ENCODE results near the gene GZMM.
A peak's percentile ranks its signal among the peaks of the same experiment; 100 is the strongest.

GZMM gene

DNA sequence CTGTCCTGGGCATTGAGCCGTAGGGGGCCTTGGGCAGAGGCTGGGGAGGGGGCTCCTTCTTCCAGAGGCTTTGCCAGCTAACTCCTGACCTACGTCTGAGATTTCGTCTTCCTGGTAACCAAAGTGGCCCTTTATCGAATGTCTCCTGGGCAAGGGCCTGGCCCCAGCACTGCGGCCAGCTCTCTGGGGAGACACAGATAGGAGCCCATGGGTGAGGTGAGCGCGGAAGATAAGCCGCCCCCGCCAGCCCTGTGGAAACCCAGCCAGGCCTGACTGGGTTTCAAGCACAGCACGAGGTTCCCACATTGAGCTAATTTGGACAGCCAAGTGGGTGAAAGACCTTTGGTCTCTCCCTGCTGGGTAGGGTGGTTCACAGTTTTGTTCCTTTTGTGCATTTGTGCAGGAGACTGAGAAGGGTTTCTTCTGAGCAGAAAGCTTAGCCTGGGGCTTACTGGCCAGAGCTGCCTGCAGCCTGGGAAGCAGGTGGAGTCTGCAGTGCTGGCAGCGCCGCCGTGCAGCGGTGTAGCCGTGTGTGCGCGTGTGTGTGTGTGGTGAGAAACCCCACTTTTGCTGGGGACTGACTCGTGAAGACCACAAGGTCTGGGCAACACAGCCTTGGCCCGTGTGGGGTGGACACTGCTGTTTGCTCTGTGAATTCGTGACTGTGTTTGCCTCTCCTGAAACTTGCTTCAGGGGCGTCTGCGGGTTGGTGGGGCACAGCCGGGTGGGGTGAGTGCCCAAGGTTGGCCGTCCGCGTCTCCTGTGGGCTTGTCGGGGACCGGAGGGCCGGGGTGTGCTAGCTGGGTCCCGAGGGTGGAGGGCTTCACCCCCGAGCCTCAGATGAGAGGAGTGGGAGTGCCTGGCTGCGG lies 31.0 kb downstream of the GZMM start:
- H3K4me1 ChIP-seq (ENCODE audit: control insufficient read depth in 1 of 2, insufficient read depth in 2 of 2, low read length in 2 of 2): peaks cover 10 to 33% of the 10 kb centered on the region in 2 donors

DNA sequence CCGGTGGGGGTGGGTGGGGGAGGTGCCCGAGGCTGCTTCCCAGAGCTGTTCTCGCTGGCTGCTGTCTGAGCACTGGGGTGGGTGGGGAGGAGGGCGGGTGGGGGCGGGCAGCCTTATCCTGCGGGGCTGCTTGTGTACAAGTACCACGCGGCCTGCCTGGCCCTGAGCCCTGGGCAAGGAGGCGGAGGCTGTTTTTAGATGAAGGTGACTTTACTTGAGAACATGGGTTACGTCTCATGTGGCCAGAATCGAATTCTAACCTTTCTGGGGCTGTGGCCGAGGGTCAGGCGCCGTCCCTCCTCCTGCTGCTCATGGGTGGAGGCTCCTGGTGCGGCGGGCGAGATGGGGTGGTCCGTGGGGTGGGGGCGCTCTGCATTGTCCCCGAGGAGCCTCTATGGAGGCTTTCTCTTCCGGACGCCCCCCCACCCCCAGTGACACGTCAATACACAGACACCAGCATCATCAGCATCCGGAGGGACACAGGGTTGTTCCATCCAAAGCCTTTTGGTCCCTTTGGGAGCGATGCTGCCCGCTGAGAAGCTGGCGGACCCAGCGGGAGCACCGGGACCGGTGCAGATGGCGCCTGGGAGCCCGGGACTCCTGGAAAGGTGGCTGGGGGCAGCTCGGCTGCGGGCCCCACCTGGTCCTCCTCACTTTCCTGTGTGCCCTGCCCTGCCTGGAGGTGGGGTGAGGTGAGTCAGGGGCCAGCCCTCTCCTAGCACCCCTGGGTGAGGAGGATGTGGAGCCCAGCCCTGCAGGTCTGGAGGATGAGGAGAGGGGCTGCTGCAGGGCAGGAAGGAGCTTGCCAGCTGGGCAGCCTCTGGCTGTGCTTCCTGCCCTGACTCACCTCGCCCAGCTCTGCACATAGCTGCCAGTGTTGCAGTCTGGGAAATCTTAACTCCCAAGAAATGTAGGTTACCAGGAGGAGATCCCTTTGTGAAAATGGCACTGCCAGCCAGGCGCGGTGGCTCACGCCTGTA lies 32.0 kb downstream of the GZMM start:
- Histone ChIP-seq H3K27ac (ENCODE audit: low read length) (no peak overlapping the region), H3K36me3 (ENCODE audit: control insufficient read depth in 1 of 2, insufficient read depth in 2 of 2, low read length in 2 of 2) (peaks cover 0 to 20% of the 10 kb centered on the region in 2 donors), H3K4me3 (ENCODE audit: low read depth in 1 of 2, low read length in 2 of 2) (peak overlapping the region in 1 of 2 donors; percentile 44), H3K9me3 (ENCODE audit: control insufficient read depth in 1 of 2, low read length in 2 of 2) (no peaks in the 10 kb centered on the region), H3K4me1 (ENCODE audit: control insufficient read depth in 1 of 2, insufficient read depth in 2 of 2, low read length in 2 of 2) (peaks cover 10 to 33% of the 10 kb centered on the region in 2 donors), H3K27me3 (ENCODE audit: low read depth, low read length) (no peaks in the 10 kb centered on the region)

More for the DNA sequence above, 31.0 kb downstream of the GZMM start:
- Histone ChIP-seq H3K4me3 (ENCODE audit: low read depth in 1 of 2, low read length in 2 of 2) (peak overlapping the region; percentile 42 to 44), H3K36me3 (ENCODE audit: control insufficient read depth in 1 of 2, insufficient read depth in 2 of 2, low read length in 2 of 2) (peaks cover 0 to 13% of the 10 kb centered on the region in 2 donors), H3K9me3 (ENCODE audit: control insufficient read depth in 1 of 2, low read length in 2 of 2) (no peaks in the 10 kb centered on the region), H3K27ac (ENCODE audit: low read length) (no peak overlapping the region), H3K27me3 (ENCODE audit: low read depth, low read length) (no peaks in the 10 kb centered on the region)

DNA sequence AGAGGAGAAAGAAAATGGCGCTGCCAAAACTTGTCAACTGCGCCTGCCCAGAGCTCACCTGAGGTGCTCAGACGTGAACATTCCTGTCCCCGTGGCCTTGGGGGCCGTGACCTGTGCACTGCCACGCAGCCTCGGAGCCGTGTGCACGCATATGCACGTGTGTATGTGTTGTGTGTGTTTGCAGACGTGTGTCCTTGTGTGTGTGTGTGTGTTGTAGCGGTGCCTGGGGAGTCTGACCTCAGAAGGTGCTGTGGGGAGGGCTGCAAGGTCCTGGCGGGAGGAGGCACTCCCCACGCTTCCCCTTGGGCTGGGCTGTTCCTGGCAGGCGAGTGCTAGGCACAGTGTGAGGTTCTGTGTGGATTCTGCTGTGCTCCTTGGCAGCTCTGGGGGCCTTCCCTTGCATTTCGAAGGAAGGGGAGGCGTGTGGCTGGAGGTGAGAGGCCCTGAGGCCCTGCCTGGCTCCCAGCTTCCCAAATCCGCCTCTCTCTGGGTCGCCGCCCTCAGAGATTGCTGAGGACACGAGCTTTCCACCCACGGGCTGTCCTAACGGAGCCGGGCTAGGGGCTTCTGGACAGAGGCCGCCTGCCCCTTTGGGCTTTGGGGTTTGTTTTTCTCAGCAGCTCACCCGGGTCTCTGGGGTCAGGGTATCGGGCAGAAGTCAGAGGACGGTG lies 33.0 kb downstream of the GZMM start:
- Histone ChIP-seq H3K4me1 (ENCODE audit: control insufficient read depth in 1 of 2, insufficient read depth in 2 of 2, low read length in 2 of 2) (peaks cover 5 to 29% of the 10 kb centered on the region in 2 donors), H3K9me3 (ENCODE audit: control insufficient read depth in 1 of 2, low read length in 2 of 2) (no peaks in the 10 kb centered on the region), H3K36me3 (ENCODE audit: control insufficient read depth in 1 of 2, insufficient read depth in 2 of 2, low read length in 2 of 2) (peaks cover 0 to 30% of the 10 kb centered on the region in 2 donors), H3K4me3 (ENCODE audit: low read depth in 1 of 2, low read length in 2 of 2) (no peak overlapping the region), H3K27ac (ENCODE audit: low read length) (no peak overlapping the region), H3K27me3 (ENCODE audit: low read depth, low read length) (no peaks in the 10 kb centered on the region)

DNA sequence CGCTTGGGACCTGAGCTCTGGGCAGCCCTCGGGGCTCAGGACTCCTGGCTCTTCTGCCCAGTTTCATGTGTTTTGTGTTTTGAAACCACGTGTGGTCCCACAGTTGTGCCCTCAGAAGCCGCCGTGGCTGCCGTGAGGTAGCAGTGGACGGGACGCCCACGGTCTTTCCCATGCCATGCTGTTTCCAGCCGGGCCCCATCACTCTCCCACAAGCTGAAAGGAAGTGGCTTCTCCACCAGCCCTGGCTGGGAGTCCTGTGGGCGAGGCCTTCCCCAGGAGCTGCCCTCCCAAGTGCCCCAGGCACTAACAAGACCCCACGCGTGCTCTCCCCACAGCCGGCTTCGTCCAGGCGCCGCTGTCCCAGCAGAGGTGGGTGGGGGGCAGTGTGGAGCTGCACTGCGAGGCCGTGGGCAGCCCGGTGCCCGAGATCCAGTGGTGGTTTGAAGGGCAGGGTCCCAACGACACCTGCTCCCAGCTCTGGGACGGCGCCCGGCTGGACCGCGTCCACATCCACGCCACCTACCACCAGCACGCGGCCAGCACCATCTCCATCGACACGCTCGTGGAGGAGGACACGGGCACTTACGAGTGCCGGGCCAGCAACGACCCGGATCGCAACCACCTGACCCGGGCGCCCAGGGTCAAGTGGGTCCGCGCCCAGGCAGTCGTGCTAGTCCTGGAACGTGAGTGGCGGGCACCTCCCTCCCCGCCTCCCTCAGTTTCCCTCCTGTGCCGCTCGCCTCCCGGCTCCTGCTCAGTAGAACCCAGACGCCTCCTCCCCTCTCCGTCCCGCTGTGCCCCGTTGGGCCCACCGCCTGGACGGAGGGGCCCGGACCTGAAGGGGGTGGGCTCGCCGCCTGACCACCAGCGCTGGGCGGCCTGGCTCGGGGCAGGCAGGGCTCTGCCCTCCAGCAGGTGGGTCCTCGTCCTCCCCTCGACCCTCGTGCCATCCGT lies 33.9 kb downstream of the GZMM start:
- Histone ChIP-seq H3K4me1 (ENCODE audit: control insufficient read depth in 1 of 2, insufficient read depth in 2 of 2, low read length in 2 of 2) (peaks cover 5 to 28% of the 10 kb centered on the region in 2 donors), H3K27me3 (ENCODE audit: low read depth, low read length) (no peaks in the 10 kb centered on the region), H3K9me3 (ENCODE audit: control insufficient read depth in 1 of 2, low read length in 2 of 2) (no peaks in the 10 kb centered on the region), H3K4me3 (ENCODE audit: low read depth in 1 of 2, low read length in 2 of 2) (no peak overlapping the region), H3K36me3 (ENCODE audit: control insufficient read depth in 1 of 2, insufficient read depth in 2 of 2, low read length in 2 of 2) (peaks cover 0 to 37% of the 10 kb centered on the region in 2 donors), H3K27ac (ENCODE audit: low read length) (no peak overlapping the region)

DNA sequence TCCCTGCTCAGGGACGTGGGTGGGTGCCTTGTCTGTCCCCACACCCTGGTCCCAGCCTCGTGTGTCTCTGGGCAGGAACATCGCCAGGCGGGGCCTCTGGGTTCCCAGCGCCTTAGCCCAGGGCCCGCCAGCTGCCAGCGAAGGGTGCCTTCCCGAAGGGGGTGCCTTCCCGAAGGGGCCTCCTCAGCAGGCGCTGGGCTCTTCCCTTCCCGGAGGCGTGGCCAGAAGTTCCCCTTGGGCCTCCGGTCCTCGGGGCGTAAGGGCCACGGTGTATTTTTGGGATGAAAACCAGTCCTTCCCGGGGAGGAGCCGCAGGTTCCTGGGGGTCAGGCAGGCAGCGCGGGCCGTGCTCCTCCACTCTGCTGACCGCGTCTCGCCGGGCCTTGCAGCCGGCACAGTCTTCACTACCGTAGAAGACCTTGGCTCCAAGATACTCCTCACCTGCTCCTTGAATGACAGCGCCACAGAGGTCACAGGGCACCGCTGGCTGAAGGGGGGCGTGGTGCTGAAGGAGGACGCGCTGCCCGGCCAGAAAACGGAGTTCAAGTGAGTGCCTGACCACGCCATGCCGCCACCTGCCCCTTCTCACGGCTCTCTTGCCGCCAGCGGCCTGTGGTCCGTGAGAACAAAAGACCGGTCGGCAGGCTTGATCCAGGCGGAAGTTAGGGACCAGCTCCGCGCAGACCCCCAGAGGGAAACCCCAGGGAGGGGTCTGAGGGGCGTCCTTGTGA lies 35.4 kb downstream of the GZMM start:
- Histone ChIP-seq H3K4me1 (ENCODE audit: control insufficient read depth in 1 of 2, insufficient read depth in 2 of 2, low read length in 2 of 2) (peaks cover 5 to 17% of the 10 kb centered on the region in 2 donors), H3K27ac (ENCODE audit: low read length) (no peak overlapping the region), H3K36me3 (ENCODE audit: control insufficient read depth in 1 of 2, insufficient read depth in 2 of 2, low read length in 2 of 2) (peaks cover 0 to 47% of the 10 kb centered on the region in 2 donors)

DNA sequence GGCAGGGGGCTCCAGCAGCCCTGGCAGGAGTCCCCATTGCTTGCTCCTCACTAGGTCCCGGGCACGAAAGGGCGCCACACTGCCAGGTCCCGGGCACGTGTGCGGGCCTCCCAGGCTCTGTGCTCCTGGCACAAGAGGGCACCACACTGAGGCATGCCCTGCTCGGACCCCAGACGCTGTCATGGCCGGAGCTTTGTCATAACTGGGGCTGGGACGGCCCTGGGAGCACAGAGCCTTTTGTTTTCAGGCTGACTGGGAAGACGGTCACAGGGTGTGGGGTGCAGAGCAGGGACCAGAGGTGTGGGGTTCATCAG lies 35.9 kb downstream of the GZMM start:
- H3K27me3 ChIP-seq (ENCODE audit: low read depth, low read length): no peaks in the 10 kb centered on the region
- H3K36me3 ChIP-seq (ENCODE audit: control insufficient read depth in 1 of 2, insufficient read depth in 2 of 2, low read length in 2 of 2): peaks cover 0 to 47% of the 10 kb centered on the region in 2 donors
- no peak overlapping the region for H3K4me3 ChIP-seq (ENCODE audit: low read depth in 1 of 2, low read length in 2 of 2)
- H3K9me3 ChIP-seq (ENCODE audit: control insufficient read depth in 1 of 2, low read length in 2 of 2): no peaks in the 10 kb centered on the region
- peaks cover 3 to 12% of the 10 kb centered on the region in 2 donors for H3K4me1 ChIP-seq (ENCODE audit: control insufficient read depth in 1 of 2, insufficient read depth in 2 of 2, low read length in 2 of 2)
- H3K27ac ChIP-seq (ENCODE audit: low read length): no peak overlapping the region

More for the DNA sequence above, 35.4 kb downstream of the GZMM start:
- Histone ChIP-seq H3K27me3 (ENCODE audit: low read depth, low read length) (no peaks in the 10 kb centered on the region), H3K9me3 (ENCODE audit: control insufficient read depth in 1 of 2, low read length in 2 of 2) (no peaks in the 10 kb centered on the region), H3K4me3 (ENCODE audit: low read depth in 1 of 2, low read length in 2 of 2) (no peak overlapping the region)

DNA sequence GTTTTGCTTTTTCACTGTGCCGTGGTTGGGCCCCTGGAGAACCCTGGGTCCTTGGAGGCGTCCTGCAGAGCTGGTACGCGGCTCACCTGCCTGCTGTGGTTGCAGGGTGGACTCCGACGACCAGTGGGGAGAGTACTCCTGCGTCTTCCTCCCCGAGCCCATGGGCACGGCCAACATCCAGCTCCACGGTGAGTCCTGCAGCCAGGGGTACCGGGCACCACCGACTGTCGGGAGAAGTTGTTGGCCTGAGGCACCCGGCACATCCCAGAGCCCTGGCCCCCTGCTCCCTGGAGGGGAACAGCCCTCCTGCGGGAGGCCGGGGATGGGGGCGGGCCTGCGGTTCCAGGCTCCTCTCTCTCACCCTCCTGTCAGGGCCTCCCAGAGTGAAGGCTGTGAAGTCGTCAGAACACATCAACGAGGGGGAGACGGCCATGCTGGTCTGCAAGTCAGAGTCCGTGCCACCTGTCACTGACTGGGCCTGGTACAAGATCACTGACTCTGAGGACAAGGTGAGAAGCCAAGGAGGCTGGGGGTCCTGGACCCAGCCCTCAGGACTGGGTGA lies 36.5 kb downstream of the GZMM start:
- H3K27ac ChIP-seq (ENCODE audit: low read length): no peak overlapping the region
- peaks cover 0 to 47% of the 10 kb centered on the region in 2 donors for H3K36me3 ChIP-seq (ENCODE audit: control insufficient read depth in 1 of 2, insufficient read depth in 2 of 2, low read length in 2 of 2)

DNA sequence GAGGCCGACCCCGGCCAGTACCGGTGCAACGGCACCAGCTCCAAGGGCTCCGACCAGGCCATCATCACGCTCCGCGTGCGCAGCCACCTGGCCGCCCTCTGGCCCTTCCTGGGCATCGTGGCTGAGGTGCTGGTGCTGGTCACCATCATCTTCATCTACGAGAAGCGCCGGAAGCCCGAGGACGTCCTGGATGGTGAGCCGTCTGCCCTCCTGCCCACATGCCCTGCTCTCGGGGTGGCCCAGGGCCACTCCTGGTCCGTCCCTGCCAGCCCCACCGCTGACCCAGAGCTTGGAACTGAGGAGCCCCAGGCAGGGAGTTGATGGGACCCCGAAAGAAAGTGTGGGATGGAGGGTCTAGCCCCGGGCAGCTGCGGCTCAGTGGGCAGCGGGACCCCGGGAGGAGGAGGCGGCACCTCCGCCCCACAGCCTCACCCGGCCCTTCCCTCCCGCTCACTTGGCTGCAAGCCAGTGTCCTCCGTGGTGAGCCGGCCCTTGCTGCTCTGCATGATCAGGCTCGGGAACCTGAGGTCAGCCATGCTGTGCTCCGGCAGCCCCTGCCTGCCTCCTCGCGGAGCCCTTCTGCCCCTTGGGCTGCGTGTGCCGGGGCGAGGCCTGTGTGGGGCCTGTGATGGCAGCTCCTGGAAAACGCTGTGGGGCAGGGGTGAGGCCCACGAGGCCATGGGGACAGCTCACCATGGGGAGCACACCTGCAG lies 37.7 kb downstream of the GZMM start:
- H3K27ac ChIP-seq (ENCODE audit: low read length): no peak overlapping the region

More for the DNA sequence above, 36.5 kb downstream of the GZMM start:
- H3K4me3 ChIP-seq (ENCODE audit: low read depth in 1 of 2, low read length in 2 of 2): no peak overlapping the region
- H3K4me1 ChIP-seq (ENCODE audit: control insufficient read depth in 1 of 2, insufficient read depth in 2 of 2, low read length in 2 of 2): peaks cover 0 to 7% of the 10 kb centered on the region in 2 donors
- H3K9me3 ChIP-seq (ENCODE audit: control insufficient read depth in 1 of 2, low read length in 2 of 2): no peaks in the 10 kb centered on the region
- H3K27me3 ChIP-seq (ENCODE audit: low read depth, low read length): no peaks in the 10 kb centered on the region

DNA sequence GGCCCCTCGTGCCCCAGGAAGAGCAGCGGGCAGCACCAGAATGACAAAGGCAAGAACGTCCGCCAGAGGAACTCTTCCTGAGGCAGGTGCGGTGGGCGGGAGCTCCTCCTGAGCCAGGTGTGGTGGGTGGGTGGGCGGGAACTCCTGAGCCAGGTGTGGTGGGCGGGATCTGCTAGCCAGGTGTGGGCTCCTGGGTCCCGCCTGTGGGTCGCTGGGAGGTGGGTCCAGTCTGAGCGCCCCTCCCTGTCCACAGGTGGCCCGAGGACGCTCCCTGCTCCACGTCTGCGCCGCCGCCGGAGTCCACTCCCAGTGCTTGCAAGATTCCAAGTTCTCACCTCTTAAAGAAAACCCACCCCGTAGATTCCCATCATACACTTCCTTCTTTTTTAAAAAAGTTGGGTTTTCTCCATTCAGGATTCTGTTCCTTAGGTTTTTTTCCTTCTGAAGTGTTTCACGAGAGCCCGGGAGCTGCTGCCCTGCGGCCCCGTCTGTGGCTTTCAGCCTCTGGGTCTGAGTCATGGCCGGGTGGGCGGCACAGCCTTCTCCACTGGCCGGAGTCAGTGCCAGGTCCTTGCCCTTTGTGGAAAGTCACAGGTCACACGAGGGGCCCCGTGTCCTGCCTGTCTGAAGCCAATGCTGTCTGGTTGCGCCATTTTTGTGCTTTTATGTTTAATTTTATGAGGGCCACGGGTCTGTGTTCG lies 38.8 kb downstream of the GZMM start:
- peaks cover 0 to 47% of the 10 kb centered on the region in 2 donors for H3K36me3 ChIP-seq (ENCODE audit: control insufficient read depth in 1 of 2, insufficient read depth in 2 of 2, low read length in 2 of 2)
- no peak overlapping the region for H3K27ac ChIP-seq (ENCODE audit: low read length)

More for the DNA sequence above, 37.7 kb downstream of the GZMM start:
- H3K9me3 ChIP-seq (ENCODE audit: control insufficient read depth in 1 of 2, low read length in 2 of 2): no peaks in the 10 kb centered on the region
- H3K4me3 ChIP-seq (ENCODE audit: low read depth in 1 of 2, low read length in 2 of 2): no peak overlapping the region
- no peaks in the 10 kb centered on the region for H3K4me1 ChIP-seq (ENCODE audit: control insufficient read depth in 1 of 2, insufficient read depth in 2 of 2, low read length in 2 of 2)
- H3K36me3 ChIP-seq (ENCODE audit: control insufficient read depth in 1 of 2, insufficient read depth in 2 of 2, low read length in 2 of 2): peaks cover 0 to 47% of the 10 kb centered on the region in 2 donors
- H3K27me3 ChIP-seq (ENCODE audit: low read depth, low read length): no peaks in the 10 kb centered on the region

More for the DNA sequence above, 38.8 kb downstream of the GZMM start:
- Histone ChIP-seq H3K9me3 (ENCODE audit: control insufficient read depth in 1 of 2, low read length in 2 of 2) (no peaks in the 10 kb centered on the region), H3K4me3 (ENCODE audit: low read depth in 1 of 2, low read length in 2 of 2) (no peak overlapping the region), H3K27me3 (ENCODE audit: low read depth, low read length) (no peaks in the 10 kb centered on the region), H3K4me1 (ENCODE audit: control insufficient read depth in 1 of 2, insufficient read depth in 2 of 2, low read length in 2 of 2) (no peaks in the 10 kb centered on the region)
